ENCODE measurements around the gene THRB. TPM values are rescaled to one million over a fixed set of nuclear protein-coding genes. Genes with fewer than 3 reads are reported as not detected.

Gene THRB
- total and polyA plus RNA-seq, 9 of the 15 experiments (the other 6 are each of a cell fraction or from before 2014, with no cell fraction given): 1.7 to 14.9 (median 6.9) TPM

GRCh38 chr3:24373198-24373959, 121.3 kb downstream of the THRB start:
- no TSS peak for BruUV-seq (replicated peaks)
- H3K9me3 ChIP-seq (replicated peaks; ENCODE audit: control insufficient read depth, insufficient read depth, low read depth, low read length): no peaks in the 10 kb centered on the region
- H3K9ac ChIP-seq (ENCODE audit: insufficient read depth in 1 of 2, low read depth in 2 of 2, low read length in 2 of 2): peak overlapping the region in 1 of 2 experiments; percentile 36; a peak in 2 of 4 replicates
- no peaks in the 10 kb centered on the region for H3K9me1 ChIP-seq (ENCODE audit: control insufficient read depth, insufficient read depth, low read length)
- no peak overlapping the region for H3K4me3 ChIP-seq
- POLR2A ChIA-PET: interaction anchor here (0.6 to 3.2 kb wide), 5 partner anchors 9 to 31 kb away, joined by 3 to 15 read pairs (median 4); no protein-coding TSS in a partner anchor
- CTCF ChIA-PET (ENCODE audit: low intra/inter-chr PET ratio): no interaction called here
- H3K36me3 ChIP-seq (ENCODE audit: control insufficient read depth, insufficient read depth, low read length): no peaks in the 10 kb centered on the region; the same call in 2 of the 3 replicates
- DNase-seq (ENCODE audit: extremely low read depth in 1 of 4, low spot score in 3 of 4) (peak in 1 of 4 experiments; percentile 53), FAIRE-seq (no peak), ATAC-seq (peak; percentile 49)
- peaks cover 3 to 46% of the 10 kb centered on the region in 2 experiments; a peak in 3 of 5 replicates for H3K4me1 ChIP-seq (replicated peaks in 1 of 2; ENCODE audit: control insufficient read depth in 2 of 2, insufficient read depth in 2 of 2, low read length in 2 of 2)
- no peaks in the 10 kb centered on the region for H4K20me1 ChIP-seq (replicated peaks; ENCODE audit: control insufficient read depth, insufficient read depth, low read length)
- H3K4me2 ChIP-seq (ENCODE audit: insufficient read depth, low read length): peak overlapping the region; percentile 40
- H2AFZ ChIP-seq (ENCODE audit: low read depth, low read length): peak overlapping the region; percentile 58
- 25% methylated on average over 9 of the region's 9 CpGs for WGBS (ENCODE audit: insufficient coverage, low coverage, missing lambda C conversion rate)
- H3K27ac ChIP-seq (ENCODE audit: extremely low read depth, low read depth, low read length): peak overlapping the region; percentile 56
- in situ Hi-C loops (cut with MboI) (no loop called here), intact Hi-C loops (cut with micrococcal nuclease) (no loop called here)
- H3K27me3 ChIP-seq (ENCODE audit: control insufficient read depth in 2 of 2, insufficient read depth in 2 of 2, low read length in 2 of 2): no peaks in the 10 kb centered on the region
- H3K79me2 ChIP-seq (ENCODE audit: control insufficient read depth, insufficient read depth, low read length): peaks cover 11% of the 10 kb centered on the region; the same call in 1 of the 3 replicates
- TF ChIP-seq ID3 (CRISPR knock-in tag; IDR thresholded peaks at IDR 0.05) (no peak), ID3 (tag; IDR thresholded peaks at IDR 0.05) (0 out of 2 replicates have a peak, but pooled peaks have one; percentile 19), NFRKB (IDR thresholded peaks at IDR 0.05; ENCODE audit: low read depth) (0 out of 2 replicates have a peak, but pooled peaks have one; percentile 50), CHAMP1 (IDR thresholded peaks at IDR 0.05) (peak; percentile 62; the same call in 1 of the 2 replicates), MAZ (CRISPR knock-in tag; conservative IDR thresholded peaks at IDR 0.05 in 1 of 2, IDR thresholded peaks at IDR 0.05 in 1 of 2) (no peak), ZNF592 (IDR thresholded peaks at IDR 0.05) (peak; percentile 80), KDM2B (CRISPR knock-in tag; IDR thresholded peaks at IDR 0.05) (no peak), NR4A1 (CRISPR knock-in tag; IDR thresholded peaks at IDR 0.05) (no peak), NR4A1 (tag; IDR thresholded peaks at IDR 0.05) (peak; percentile 90), GTF2E2 (tag; IDR thresholded peaks at IDR 0.05) (0 out of 2 replicates have a peak, but pooled peaks have one; percentile 24), ZNF23 (CRISPR knock-in tag; IDR thresholded peaks at IDR 0.05) (no peak)

Data from K562 (cell line).